ENCODE data around the gene MSH5. TPM values are rescaled to one million over a fixed set of nuclear protein-coding genes. Genes with fewer than 3 reads are reported as not detected.

Gene MSH5
- total RNA-seq, 1 experiment from 2014 or later = 38.1 TPM

DNA sequence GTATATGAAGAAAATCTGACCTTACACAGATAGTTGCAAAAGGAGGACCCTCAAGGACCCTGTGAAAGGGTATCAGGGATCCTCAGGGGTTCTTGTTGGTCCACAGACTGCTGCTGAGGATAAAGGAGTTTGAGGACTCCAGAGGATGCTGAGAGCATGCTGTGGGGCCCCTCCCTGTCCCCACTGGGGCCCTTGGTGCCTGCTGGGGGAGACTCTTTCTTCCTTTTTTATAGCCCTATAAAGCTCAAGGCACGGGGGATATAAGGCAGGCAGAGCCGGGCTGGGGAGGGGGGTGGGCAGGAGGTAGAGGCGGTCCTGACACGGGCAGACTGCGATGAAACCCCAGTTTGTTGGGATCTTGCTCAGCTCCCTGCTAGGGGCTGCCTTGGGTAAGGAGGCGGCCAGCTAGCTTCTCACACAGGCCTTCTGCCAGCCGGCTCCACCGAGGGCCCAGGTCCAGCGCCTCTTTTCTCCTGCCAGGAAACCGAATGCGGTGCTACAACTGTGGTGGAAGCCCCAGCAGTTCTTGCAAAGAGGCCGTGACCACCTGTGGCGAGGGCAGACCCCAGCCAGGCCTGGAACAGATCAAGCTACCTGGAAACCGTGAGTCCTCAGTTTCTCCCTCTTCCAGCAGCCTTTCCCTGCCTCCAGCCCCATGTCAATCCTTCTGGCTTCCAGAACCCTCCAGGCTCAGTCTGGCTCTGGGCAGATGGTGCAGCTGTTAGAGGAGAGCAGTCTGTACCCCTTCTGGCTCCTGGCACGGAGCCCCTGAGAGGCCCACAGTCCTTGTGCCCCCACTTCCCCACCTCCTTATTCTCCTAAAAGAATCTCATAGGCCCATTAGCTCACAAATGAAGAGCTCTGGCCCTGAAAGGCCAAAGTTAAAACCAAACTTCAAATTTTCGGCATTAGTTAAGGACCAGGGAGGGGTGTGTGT lies 24.5 kb upstream of the MSH5 start, which contains the start of gene LY6G6D:
Gene LY6G6D (plus strand): TSS at position 327 of the 937 bp plus-strand sequence. CDS start 8 bp downstream, at position 335.
- Histone ChIP-seq H3K4me3 (ENCODE audit: low read depth in 2 of 2, low read length in 2 of 2) (no peak within 1 kb of the TSS), H3K9me3 (ENCODE audit: control insufficient read depth, insufficient read depth, low read depth, low read length) (no peaks in the 10 kb centered on the region), H3K27me3 (ENCODE audit: control insufficient read depth, insufficient read depth, low read length) (no peaks in the 10 kb centered on the region), H3K4me1 (ENCODE audit: control insufficient read depth, insufficient read depth, low read length) (no peaks in the 10 kb centered on the region; the same call in 1 of the 2 replicates), H3K27ac (ENCODE audit: low read length) (no peak within 1 kb of the TSS), H3K36me3 (ENCODE audit: control insufficient read depth, insufficient read depth, low read length) (no peaks in the 10 kb centered on the region)
- no TSS peak for BruUV-seq (replicated peaks)
- intact Hi-C loops (cut with micrococcal nuclease; ENCODE audit: unreplicated experiment) (no loop called here), in situ Hi-C loops (cut with HindIII; ENCODE audit: low pct_unique_long_range_greater_than_20kb, low sequenced_read_pairs) (no loop called here)
- TF ChIP-seq, protein P1, sequence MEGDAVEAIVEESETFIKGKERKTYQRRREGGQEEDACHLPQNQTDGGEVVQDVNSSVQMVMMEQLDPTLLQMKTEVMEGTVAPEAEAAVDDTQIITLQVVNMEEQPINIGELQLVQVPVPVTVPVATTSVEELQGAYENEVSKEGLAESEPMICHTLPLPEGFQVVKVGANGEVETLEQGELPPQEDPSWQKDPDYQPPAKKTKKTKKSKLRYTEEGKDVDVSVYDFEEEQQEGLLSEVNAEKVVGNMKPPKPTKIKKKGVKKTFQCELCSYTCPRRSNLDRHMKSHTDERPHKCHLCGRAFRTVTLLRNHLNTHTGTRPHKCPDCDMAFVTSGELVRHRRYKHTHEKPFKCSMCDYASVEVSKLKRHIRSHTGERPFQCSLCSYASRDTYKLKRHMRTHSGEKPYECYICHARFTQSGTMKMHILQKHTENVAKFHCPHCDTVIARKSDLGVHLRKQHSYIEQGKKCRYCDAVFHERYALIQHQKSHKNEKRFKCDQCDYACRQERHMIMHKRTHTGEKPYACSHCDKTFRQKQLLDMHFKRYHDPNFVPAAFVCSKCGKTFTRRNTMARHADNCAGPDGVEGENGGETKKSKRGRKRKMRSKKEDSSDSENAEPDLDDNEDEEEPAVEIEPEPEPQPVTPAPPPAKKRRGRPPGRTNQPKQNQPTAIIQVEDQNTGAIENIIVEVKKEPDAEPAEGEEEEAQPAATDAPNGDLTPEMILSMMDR (IDR thresholded peaks at IDR 0.05) = no peak
- TF ChIP-seq, protein P2, sequence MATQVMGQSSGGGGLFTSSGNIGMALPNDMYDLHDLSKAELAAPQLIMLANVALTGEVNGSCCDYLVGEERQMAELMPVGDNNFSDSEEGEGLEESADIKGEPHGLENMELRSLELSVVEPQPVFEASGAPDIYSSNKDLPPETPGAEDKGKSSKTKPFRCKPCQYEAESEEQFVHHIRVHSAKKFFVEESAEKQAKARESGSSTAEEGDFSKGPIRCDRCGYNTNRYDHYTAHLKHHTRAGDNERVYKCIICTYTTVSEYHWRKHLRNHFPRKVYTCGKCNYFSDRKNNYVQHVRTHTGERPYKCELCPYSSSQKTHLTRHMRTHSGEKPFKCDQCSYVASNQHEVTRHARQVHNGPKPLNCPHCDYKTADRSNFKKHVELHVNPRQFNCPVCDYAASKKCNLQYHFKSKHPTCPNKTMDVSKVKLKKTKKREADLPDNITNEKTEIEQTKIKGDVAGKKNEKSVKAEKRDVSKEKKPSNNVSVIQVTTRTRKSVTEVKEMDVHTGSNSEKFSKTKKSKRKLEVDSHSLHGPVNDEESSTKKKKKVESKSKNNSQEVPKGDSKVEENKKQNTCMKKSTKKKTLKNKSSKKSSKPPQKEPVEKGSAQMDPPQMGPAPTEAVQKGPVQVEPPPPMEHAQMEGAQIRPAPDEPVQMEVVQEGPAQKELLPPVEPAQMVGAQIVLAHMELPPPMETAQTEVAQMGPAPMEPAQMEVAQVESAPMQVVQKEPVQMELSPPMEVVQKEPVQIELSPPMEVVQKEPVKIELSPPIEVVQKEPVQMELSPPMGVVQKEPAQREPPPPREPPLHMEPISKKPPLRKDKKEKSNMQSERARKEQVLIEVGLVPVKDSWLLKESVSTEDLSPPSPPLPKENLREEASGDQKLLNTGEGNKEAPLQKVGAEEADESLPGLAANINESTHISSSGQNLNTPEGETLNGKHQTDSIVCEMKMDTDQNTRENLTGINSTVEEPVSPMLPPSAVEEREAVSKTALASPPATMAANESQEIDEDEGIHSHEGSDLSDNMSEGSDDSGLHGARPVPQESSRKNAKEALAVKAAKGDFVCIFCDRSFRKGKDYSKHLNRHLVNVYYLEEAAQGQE (IDR thresholded peaks at IDR 0.05; ENCODE audit: insufficient read depth in 1 of 2, low read depth in 2 of 2, low read length in 1 of 2) = no peak
- no peak for TF ChIP-seq TCF7L2 (IDR thresholded peaks at IDR 0.05; ENCODE audit: low read depth, low read length)
- no peak for TF ChIP-seq POLR2AphosphoS5 (IDR thresholded peaks at IDR 0.05; ENCODE audit: low read depth, low read length)
- no peak for TF ChIP-seq SIN3A (IDR thresholded peaks at IDR 0.05; ENCODE audit: borderline replicate concordance, insufficient read depth, low read depth, low read length)
- CTCF ChIA-PET = interaction anchor here (0.6 kb wide), 1 partner anchor 122 kb away, joined by 4 read pairs; no protein-coding TSS in a partner anchor
- ATAC-seq (0 out of 2 replicates have a peak, but pooled peaks have one; percentile 6), DNase-seq (ENCODE audit: low read depth, low spot score) (no peak)
- POLR2A ChIA-PET = no interaction called here

DNA sequence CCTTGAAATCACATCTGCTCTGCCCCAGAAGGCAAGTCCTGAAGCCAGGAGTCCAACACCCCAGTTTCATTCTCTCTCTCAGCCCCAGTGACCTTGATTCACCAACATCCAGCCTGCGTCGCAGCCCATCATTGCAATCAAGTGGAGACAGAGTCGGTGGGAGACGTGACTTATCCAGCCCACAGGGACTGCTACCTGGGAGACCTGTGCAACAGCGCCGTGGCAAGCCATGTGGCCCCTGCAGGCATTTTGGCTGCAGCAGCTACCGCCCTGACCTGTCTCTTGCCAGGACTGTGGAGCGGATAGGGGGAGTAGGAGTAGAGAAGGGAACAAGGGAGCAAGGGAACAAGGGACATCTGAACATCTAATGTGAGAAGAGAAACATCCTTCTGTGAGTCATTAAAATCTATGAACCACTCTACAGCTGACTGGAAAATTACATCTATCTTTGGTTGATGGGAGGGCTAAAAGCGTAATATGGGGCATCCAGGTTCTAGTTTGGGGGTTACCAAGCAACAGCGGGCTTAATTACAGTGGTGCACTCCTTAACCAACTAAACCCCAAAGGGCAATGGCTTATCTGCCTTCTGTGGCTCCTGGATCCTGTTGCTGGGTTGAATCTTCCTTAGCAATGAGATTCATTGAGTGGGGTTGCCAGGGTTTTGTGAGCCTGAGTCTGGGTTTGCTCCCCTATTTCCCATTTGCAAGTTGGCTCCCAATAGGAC lies 22.1 kb upstream of the MSH5 start:
- Histone ChIP-seq H3K9me3 (ENCODE audit: control insufficient read depth, insufficient read depth, low read depth, low read length) (no peaks in the 10 kb centered on the region), H3K4me1 (ENCODE audit: control insufficient read depth, insufficient read depth, low read length) (no peaks in the 10 kb centered on the region), H3K4me3 (ENCODE audit: low read depth in 2 of 2, low read length in 2 of 2) (no peak overlapping the region), H3K27ac (ENCODE audit: low read length) (no peak overlapping the region), H3K27me3 (ENCODE audit: control insufficient read depth, insufficient read depth, low read length) (no peaks in the 10 kb centered on the region), H3K36me3 (ENCODE audit: control insufficient read depth, insufficient read depth, low read length) (no peaks in the 10 kb centered on the region)
- in situ Hi-C loops (cut with HindIII; ENCODE audit: low pct_unique_long_range_greater_than_20kb, low sequenced_read_pairs) (no loop called here), intact Hi-C loops (cut with micrococcal nuclease; ENCODE audit: unreplicated experiment) (no loop called here)
- TF ChIP-seq, protein P1 (IDR thresholded peaks at IDR 0.05) = no peak
- no peak for TF ChIP-seq TCF7L2 (IDR thresholded peaks at IDR 0.05; ENCODE audit: low read depth, low read length)
- TF ChIP-seq, protein P2 (IDR thresholded peaks at IDR 0.05; ENCODE audit: insufficient read depth in 1 of 2, low read depth in 2 of 2, low read length in 1 of 2) = no peak
- TF ChIP-seq POLR2AphosphoS5 (IDR thresholded peaks at IDR 0.05; ENCODE audit: low read depth, low read length) = no peak
- TF ChIP-seq SIN3A (IDR thresholded peaks at IDR 0.05; ENCODE audit: borderline replicate concordance, insufficient read depth, low read depth, low read length) = no peak
- BruUV-seq (replicated peaks) = no TSS peak
- ChIA-PET CTCF (no interaction called here), POLR2A (no interaction called here)
- ATAC-seq = no peak
- no peak for DNase-seq (ENCODE audit: low read depth, low spot score)

Measured in Panc1 (cell line).